Lung (tissue), 12 donors: Measurements from ENCODE around the gene ABHD8. TPM values are rescaled to one million over a fixed set of nuclear protein-coding genes. Genes with fewer than 3 reads are reported as not detected.

ENCODE experiments used
- ATAC-seq: fragments of 200-7000 bp; cut with Tn5 transposase; one replicate; pipeline ENCODE4 v1.9.1; 2020; ENCODE audit warnings: moderate number of reproducible peaks; ENCODE audit not compliant: insufficient read depth, low FRiP score
- DNase-seq, 3 donors: peaks; one replicate each; pipeline ENCODE4 v3.0.0-alpha.2; 2013 to 2017
- H3K27ac ChIP-seq, 2 donors: one replicate each; pipeline ENCODE4 v1.5.1; 2013; ENCODE audit warnings: mild to moderate bottlenecking in 2 of 2, moderate library complexity in 2 of 2, control low read depth in 1 of 2, inconsistent platforms in 1 of 2, low read depth in 1 of 2, low read length in 1 of 2
- H3K27me3 ChIP-seq, 3 donors: one replicate each; pipeline ENCODE4 v1.5.1; 2013; ENCODE audit warnings: low read length in 2 of 3; ENCODE audit not compliant: control insufficient read depth in 3 of 3, insufficient read depth in 3 of 3
- H3K36me3 ChIP-seq, 4 donors: one replicate each; pipeline ENCODE4 v1.5.1; 2013; ENCODE audit warnings: low read length in 4 of 4, mild to moderate bottlenecking in 1 of 4, moderate library complexity in 1 of 4; ENCODE audit not compliant: control insufficient read depth in 4 of 4, insufficient read depth in 4 of 4
- H3K4me1 ChIP-seq, 5 donors: one replicate each; pipeline ENCODE4 v1.5.1; 2013; ENCODE audit warnings: low read length in 5 of 5, mild to moderate bottlenecking in 2 of 5, moderate library complexity in 1 of 5; ENCODE audit not compliant: control insufficient read depth in 5 of 5, insufficient read depth in 5 of 5
- H3K4me3 ChIP-seq: one replicate; pipeline ENCODE4 v1.5.1; 2013; ENCODE audit warnings: mild to moderate bottlenecking, control low read depth, moderate library complexity
- H3K9ac ChIP-seq, 2 donors: one replicate each; pipeline ENCODE4 v1.5.1; 2013; ENCODE audit warnings: low read length in 2 of 2, control low read depth in 1 of 2; ENCODE audit not compliant: insufficient read depth in 1 of 2
- H3K9me3 ChIP-seq, 4 donors: one replicate each; pipeline ENCODE4 v1.5.1; 2013; ENCODE audit warnings: low read length in 3 of 4, mild to moderate bottlenecking in 1 of 4, moderate library complexity in 1 of 4; ENCODE audit not compliant: control insufficient read depth in 4 of 4, insufficient read depth in 3 of 4
- CTCF ChIP-seq: IDR thresholded peaks from 2 replicates; pipeline ENCODE4 v1.5.1; 2012; ENCODE audit warnings: mild to moderate bottlenecking; ENCODE audit errors: control extremely low read depth, extremely low read depth
- WGBS, 2 donors: extraction: QIAGEN DNeasy Blood & Tissue Kit; methylation state at CpG; one replicate each; pipeline ENCODE4 v1.1.7; 2013; 5-methylcytosine and 5-hydroxymethylcytosine counted together
- polyA plus RNA-seq, 2 donors: library from polyadenylated mRNA; stranded (reverse); fragments of 200-250 nt; gene quantifications; one replicate each; pipeline ENCODE4 v1.2.1, GENCODE V29; 2013
- total RNA-seq, 2 donors: library from RNA; depleted of rRNA in 1 of 2; stranded (reverse); fragments of >200 nt in 1 of 2; gene quantifications; one replicate each; pipeline ENCODE4 v1.2.1, GENCODE V29; 2014 to 2021
- donor health status: control.
- donor health status: control.
- donor health status: Bipolar disorder and iron deficiency.
- donor health status: healthy.
- donor health status: DM: yes; HTN: yes; CAD: no.

Gene ABHD8
- total and polyA plus RNA-seq, 4 donors = 12.8 to 23.0 (median 15.1) TPM

DNA sequence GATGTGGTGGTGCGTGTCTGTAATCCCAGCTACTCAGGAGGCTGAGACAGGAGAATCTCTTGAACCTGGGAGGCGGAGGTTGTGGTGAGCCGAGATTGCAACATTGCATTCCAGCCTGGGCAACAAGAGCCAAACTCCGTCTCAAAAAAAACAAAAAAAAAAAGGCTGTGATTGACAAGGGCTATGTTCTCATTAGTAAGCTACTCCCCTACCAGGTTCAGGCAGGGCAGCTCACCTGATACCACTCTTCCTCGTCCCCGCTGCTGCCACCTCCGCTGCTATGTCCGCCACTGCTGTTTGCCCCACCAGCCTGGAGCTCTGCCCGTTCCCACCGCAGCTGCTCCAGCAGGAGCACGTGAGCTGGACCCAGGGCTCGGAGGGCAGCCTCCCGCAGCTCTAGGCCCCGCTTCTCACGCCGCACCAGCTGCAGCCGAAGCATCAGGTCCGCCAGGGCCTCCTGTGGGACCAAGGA lies 48.0 kb downstream of the ABHD8 start:
- WGBS, 2 donors = 68 to 76% methylated on average over 18 of the region's 18 CpGs
- H3K9ac ChIP-seq = no peak overlapping the region
- H3K36me3 ChIP-seq = peaks cover 0 to 9% (median 0%) of the 10 kb centered on the region in 4 donors
- H3K27ac ChIP-seq = peak overlapping the region in 1 of 2 donors; percentile 80
- peaks cover 0 to 4% (median 0%) of the 10 kb centered on the region in 5 donors for H3K4me1 ChIP-seq
- H3K27me3 ChIP-seq = no peaks in the 10 kb centered on the region
- H3K4me3 ChIP-seq = no peak overlapping the region
- no peak for TF ChIP-seq CTCF
- ATAC-seq (peak; percentile 40), DNase-seq (no peak)
- H3K9me3 ChIP-seq = peaks cover 0 to 5% (median 0%) of the 10 kb centered on the region in 4 donors

DNA sequence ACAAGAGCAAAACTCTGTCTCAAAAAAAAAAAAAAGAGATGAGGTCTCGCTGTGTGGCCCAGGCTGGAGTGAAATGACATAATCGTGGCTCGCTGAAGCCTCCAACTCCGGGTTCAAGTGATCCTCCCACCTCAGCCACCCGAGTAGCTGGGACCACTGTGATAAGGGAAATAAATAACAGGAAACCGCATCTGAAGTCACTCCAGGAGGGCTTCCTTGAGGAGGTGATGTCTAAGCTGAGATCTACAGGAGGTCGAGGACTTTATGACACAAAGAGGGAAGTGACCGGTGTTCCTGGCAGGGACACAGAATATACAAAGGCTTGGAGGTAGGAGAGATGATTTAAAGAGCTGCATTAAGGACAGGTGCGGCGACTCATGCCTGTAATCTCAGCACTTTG lies 48.6 kb downstream of the ABHD8 start:
- H3K36me3 ChIP-seq = peaks cover 0 to 9% (median 0%) of the 10 kb centered on the region in 4 donors
- H3K4me3 ChIP-seq = no peak overlapping the region
- ATAC-seq = no peak
- no peak for DNase-seq
- H3K27ac ChIP-seq = peak overlapping the region in 1 of 2 donors; percentile 46
- peaks cover 0 to 5% (median 0%) of the 10 kb centered on the region in 4 donors for H3K9me3 ChIP-seq
- H3K27me3 ChIP-seq = no peaks in the 10 kb centered on the region
- 75 to 82% methylated on average over 10 of the region's 10 CpGs for WGBS, 2 donors
- H3K9ac ChIP-seq = no peak overlapping the region
- peaks cover 0 to 4% (median 0%) of the 10 kb centered on the region in 5 donors for H3K4me1 ChIP-seq
- no peak for TF ChIP-seq CTCF

GRCh38 chr19:17249887-17250548 lies 53.2 kb downstream of the ABHD8 start:
- no peak for TF ChIP-seq CTCF
- peaks cover 0 to 15% (median 9%) of the 10 kb centered on the region in 5 donors for H3K4me1 ChIP-seq
- ATAC-seq = no peak
- no peak for DNase-seq
- WGBS, 2 donors = 84 to 95% methylated on average over 12 to 15 of the region's 15 CpGs
- peaks cover 0 to 2% (median 0%) of the 10 kb centered on the region in 4 donors for H3K36me3 ChIP-seq
- H3K27ac ChIP-seq = peak overlapping the region in 1 of 2 donors; percentile 45
- H3K9ac ChIP-seq = no peak overlapping the region
- H3K9me3 ChIP-seq = no peaks in the 10 kb centered on the region
- H3K4me3 ChIP-seq = no peak overlapping the region
- no peaks in the 10 kb centered on the region for H3K27me3 ChIP-seq
